ENCODE measurements around the gene CENPH.

Gene CENPH

GRCh38 chr5:69149676-69150010 is 39.7 kb upstream of the CENPH start:
- TF ChIP-seq, protein P1, sequence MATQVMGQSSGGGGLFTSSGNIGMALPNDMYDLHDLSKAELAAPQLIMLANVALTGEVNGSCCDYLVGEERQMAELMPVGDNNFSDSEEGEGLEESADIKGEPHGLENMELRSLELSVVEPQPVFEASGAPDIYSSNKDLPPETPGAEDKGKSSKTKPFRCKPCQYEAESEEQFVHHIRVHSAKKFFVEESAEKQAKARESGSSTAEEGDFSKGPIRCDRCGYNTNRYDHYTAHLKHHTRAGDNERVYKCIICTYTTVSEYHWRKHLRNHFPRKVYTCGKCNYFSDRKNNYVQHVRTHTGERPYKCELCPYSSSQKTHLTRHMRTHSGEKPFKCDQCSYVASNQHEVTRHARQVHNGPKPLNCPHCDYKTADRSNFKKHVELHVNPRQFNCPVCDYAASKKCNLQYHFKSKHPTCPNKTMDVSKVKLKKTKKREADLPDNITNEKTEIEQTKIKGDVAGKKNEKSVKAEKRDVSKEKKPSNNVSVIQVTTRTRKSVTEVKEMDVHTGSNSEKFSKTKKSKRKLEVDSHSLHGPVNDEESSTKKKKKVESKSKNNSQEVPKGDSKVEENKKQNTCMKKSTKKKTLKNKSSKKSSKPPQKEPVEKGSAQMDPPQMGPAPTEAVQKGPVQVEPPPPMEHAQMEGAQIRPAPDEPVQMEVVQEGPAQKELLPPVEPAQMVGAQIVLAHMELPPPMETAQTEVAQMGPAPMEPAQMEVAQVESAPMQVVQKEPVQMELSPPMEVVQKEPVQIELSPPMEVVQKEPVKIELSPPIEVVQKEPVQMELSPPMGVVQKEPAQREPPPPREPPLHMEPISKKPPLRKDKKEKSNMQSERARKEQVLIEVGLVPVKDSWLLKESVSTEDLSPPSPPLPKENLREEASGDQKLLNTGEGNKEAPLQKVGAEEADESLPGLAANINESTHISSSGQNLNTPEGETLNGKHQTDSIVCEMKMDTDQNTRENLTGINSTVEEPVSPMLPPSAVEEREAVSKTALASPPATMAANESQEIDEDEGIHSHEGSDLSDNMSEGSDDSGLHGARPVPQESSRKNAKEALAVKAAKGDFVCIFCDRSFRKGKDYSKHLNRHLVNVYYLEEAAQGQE (IDR thresholded peaks at IDR 0.05; ENCODE audit: low read depth) = no peak
- TF ChIP-seq EP300 (IDR thresholded peaks at IDR 0.05; ENCODE audit: borderline replicate concordance) (no peak), YY1 (IDR thresholded peaks at IDR 0.05; ENCODE audit: low read depth) (no peak), ZBTB7A (IDR thresholded peaks at IDR 0.05; ENCODE audit: low read depth) (no peak), TEAD4 (IDR thresholded peaks at IDR 0.05) (no peak), TCF12 (IDR thresholded peaks at IDR 0.05; ENCODE audit: low read depth) (no peak)

DNA sequence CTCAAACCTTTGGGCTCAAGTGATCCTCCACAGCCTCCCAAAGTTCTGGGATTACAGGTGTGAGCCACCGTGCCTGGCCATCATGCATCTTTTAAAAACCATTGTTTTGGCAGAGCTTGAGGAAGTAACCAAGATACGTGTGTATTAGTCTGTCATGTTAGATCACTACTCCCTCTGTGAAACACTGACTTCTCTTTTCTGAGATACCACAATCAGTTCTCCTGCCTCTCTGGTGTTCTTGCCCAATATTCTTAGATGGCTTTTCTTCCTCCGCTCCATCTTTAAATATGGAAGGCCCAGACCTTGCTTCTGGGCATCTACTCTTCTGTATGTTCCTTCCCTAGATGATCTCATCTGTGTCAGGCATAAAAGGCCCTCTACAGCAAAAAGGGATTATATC is 36.7 kb upstream of the CENPH start:
- TF ChIP-seq USF1 (IDR thresholded peaks at IDR 0.05) (no peak), ZBTB7A (IDR thresholded peaks at IDR 0.05; ENCODE audit: low read depth) (no peak), EGR1 (IDR thresholded peaks at IDR 0.05) (no peak), MAX (IDR thresholded peaks at IDR 0.05) (no peak), FOXM1 (IDR thresholded peaks at IDR 0.05; ENCODE audit: borderline replicate concordance, low read depth) (no peak), TAF1 (IDR thresholded peaks at IDR 0.05; ENCODE audit: low read depth) (no peak), TEAD4 (IDR thresholded peaks at IDR 0.05) (no peak), RAD21 (IDR thresholded peaks at IDR 0.05; ENCODE audit: low read depth) (no peak), YY1 (IDR thresholded peaks at IDR 0.05; ENCODE audit: low read depth) (no peak), NFIC (IDR thresholded peaks at IDR 0.05) (no peak), CREB1 (IDR thresholded peaks at IDR 0.05; ENCODE audit: low read depth) (no peak), CEBPB (IDR thresholded peaks at IDR 0.05) (no peak), EP300 (IDR thresholded peaks at IDR 0.05; ENCODE audit: borderline replicate concordance) (no peak)
- TF ChIP-seq, protein P1 (IDR thresholded peaks at IDR 0.05; ENCODE audit: low read depth) = no peak

DNA sequence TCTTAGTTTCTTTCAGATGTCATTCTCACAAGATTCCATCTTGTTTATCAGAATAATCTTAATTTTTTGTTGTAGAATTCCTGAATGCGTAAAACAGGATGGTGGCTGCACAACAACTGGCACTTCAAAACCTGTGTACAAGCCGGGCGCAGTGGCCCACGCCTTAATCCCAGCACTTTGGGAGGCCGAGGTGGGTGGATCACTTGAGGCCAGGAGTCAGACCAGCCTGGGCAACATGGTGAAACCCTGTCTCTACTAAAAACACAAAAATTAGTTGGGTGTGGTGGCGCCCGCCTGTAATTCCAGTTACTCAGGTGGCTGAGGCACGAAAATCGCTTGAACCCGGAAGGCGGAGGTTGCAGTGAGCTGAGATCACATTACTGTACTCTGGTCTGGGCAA is 32.9 kb upstream of the CENPH start:
- TF ChIP-seq TCF12 (IDR thresholded peaks at IDR 0.05; ENCODE audit: low read depth) (no peak), TAF1 (IDR thresholded peaks at IDR 0.05; ENCODE audit: low read depth) (no peak), TEAD4 (IDR thresholded peaks at IDR 0.05) (no peak), RAD21 (IDR thresholded peaks at IDR 0.05; ENCODE audit: low read depth) (no peak), MAX (IDR thresholded peaks at IDR 0.05) (no peak), USF1 (IDR thresholded peaks at IDR 0.05) (no peak), CEBPB (IDR thresholded peaks at IDR 0.05) (no peak)

DNA sequence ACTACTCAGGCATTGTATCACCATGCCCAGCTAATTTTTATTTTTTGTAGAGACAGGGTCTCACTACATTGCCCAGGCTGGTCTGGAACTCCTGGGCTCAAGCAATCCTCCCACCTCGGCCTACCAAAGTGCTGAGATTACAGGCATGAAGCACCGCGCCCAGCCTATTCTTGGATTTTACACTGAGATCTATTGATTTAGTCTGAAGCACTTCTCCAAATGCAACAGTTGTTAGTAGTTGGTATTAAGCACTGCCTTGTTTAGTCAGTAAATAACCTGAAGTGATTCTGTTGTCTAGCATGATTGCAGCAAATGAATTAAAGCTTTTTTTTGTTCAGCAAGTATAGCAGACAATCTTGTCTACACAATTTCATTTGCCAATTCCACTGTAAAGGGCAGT is 31.3 kb upstream of the CENPH start:
- TF ChIP-seq EGR1 (IDR thresholded peaks at IDR 0.05) = no peak
- TF ChIP-seq, protein P1 (IDR thresholded peaks at IDR 0.05; ENCODE audit: low read depth) = no peak

DNA sequence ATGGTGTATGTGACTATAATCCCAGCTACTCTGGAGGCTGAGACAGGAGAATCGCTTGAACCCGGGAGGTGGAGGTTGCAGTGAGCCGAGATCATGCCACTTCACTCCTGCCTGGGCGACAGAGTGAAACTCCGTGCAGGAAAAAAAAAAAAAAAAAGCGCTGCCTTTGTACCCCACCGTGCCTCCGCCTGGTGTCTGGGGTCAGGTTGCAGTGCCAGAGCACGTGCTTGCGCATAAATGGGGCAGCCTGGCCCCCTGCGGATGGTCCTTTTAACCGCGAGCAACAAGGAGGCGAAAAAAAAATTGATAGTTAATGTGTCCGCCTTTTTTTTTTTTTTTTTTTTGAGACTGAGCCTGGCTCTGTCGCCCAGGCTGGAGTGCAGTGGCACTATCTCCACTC is 28.7 kb upstream of the CENPH start:
- TF ChIP-seq CEBPB (IDR thresholded peaks at IDR 0.05) = no peak
- no peak for TF ChIP-seq TAF1 (IDR thresholded peaks at IDR 0.05; ENCODE audit: low read depth)
